Measurements from ENCODE around the gene GPR42.

The GPR42 gene, protein sequence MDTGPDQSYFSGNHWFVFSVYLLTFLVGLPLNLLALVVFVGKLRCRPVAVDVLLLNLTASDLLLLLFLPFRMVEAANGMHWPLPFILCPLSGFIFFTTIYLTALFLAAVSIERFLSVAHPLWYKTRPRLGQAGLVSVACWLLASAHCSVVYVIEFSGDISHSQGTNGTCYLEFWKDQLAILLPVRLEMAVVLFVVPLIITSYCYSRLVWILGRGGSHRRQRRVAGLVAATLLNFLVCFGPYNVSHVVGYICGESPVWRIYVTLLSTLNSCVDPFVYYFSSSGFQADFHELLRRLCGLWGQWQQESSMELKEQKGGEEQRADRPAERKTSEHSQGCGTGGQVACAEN

DNA sequence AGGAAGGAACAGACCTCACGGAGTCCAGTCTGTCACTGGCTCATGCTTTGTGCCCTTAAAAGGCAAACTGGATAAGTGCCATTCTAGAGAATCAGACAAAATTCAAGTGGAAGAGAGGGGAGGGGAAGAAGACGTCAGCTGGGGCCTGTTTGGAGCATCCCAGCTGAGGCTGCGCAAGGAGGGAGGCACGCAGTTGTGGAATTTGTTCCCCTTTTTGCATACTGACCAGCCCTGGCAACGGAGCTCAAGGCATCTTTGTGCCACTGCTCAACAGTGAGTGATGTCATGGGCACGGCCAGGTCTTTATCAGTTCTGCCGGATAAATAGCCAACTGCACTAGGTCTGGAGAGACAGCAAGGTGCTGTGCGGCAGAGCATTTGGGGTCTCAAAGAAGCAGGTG lies at the start of gene GPR42:
Gene GPR42 (plus strand): TSS at position 347 of the 400 bp plus-strand sequence. CDS start 292 bp downstream, outside the sequence.
- in situ Hi-C loops (cut with MboI; ENCODE audit: low sequenced_read_pairs): no loop called here

DNA sequence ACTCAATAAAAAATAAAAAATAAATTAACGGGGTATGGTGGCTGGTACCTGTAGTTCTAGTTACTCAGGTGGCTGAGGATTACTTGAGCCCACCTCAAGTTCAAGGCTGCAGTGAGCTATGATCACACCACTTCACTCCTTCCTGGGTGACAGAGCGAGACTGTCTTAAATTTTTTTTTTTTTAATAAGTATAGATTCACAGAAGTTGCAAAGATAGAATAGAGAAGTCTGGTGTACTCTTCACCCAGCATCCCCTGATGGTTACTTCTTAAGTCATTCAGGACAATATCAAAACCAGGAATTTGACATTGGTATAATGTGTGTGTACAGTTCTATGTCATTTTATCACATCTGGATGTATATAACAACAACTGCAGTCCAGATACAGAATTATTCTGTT lies 49.6 kb upstream of the GPR42 start:
- in situ Hi-C loops (cut with MboI; ENCODE audit: low sequenced_read_pairs): no loop called here

DNA sequence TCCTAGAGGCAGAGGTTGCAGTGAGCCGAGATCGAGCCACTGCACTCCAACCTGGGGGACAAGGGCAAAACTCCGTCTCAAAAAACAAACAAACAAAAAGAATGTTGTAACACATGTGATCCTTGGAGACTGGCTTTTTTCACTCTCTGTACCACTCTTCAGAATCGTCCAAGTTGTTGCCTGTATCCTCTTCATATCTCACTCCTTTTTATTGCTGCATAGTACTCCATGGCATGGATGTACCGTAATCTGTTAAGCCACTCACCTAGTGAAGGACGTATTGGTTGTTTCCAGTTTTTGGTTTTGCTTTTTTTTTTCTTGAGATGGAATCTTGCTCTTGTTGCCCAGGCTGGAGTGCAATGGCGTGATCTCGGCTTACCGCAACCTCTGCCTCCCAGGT lies 48.9 kb upstream of the GPR42 start:
- in situ Hi-C loops (cut with MboI; ENCODE audit: low sequenced_read_pairs): no loop called here

DNA sequence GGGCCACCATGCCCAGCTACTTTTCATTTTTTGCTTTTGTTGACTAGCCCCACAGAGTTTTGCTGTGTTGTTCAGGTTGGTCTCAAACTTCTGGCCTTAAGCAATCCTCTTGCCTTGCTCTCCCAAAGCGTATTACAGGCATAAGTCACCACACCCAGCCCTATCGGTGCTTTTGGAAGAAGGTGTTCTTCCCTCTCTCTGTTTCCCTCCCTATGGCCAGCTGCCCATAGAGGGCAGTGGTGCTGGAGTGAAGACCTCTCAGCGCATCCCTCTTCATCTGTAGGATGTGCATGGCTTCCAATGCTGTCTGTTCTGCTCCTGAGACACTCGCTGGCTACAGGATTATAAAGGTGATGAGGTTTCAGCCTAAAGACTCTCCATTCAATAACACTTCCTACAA lies 43.2 kb upstream of the GPR42 start:
- in situ Hi-C loops (cut with MboI; ENCODE audit: low sequenced_read_pairs): no loop called here

DNA sequence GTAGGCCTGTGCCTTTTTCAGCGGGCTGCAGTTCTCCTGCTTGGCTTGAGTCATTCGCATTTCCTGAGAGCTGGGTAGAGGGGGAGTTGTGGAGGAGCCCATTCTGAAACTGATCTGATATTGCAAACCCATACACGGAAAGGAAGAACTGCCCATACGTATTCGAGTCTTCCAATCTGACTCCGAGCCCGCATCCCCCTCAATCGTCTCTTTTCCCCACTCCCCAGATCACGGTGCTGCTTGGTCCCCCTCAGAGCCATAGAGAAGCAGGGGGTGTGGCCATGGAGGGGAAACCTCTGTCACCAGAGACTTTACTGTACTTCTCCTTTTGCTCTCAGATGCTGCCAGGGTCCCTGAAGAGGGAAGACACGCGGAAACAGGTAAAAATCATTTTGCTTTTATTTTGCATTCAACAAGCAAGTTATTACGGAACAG lies 42.0 kb upstream of the GPR42 start, which contains the start of gene CD22:
Gene CD22 (plus strand): TSS at position 337 of the 435 bp plus-strand sequence. CDS start 2,854 bp downstream, outside the sequence.
- in situ Hi-C loops (cut with MboI; ENCODE audit: low sequenced_read_pairs): no loop called here

DNA sequence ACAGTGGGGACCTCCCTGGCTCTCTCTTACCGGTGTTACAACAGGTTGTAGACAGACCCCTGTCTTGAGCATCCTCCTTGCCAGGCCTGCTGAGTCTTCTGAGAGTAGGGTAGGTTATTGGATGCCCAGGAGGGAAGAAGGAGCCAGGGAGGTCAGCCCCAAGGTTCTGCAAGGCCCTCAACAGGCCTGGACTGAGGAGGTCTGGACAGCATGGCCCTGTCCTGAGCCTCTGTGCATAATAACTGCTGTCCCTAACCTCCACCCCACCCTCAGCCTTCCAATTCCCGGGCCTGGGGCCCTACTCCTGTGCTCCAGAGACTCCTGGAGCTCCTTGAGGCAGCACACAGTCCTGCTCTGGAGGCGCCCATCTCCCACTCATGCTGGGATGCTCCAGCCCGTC lies 41.5 kb upstream of the GPR42 start:
- in situ Hi-C loops (cut with MboI; ENCODE audit: low sequenced_read_pairs): no loop called here

DNA sequence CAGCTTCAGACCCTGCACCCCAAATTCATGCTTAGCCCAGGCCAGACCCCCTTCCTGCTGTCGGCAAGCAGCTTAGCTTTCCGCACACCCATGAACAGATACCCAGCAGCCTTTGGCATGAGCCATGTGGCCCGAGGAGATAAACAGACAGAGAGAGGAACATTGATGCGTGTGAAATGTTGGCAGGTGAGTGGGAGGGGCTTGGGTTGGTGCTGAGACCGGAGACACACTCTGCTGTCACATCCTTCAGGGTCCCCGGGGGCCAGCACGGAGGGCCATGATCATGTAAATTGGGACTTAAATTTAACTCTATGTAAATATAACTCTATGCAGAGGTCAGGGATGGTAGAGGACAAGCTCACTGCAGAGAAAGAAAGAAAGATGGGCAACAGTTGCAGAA lies 40.4 kb upstream of the GPR42 start:
- in situ Hi-C loops (cut with MboI; ENCODE audit: low sequenced_read_pairs): no loop called here

DNA sequence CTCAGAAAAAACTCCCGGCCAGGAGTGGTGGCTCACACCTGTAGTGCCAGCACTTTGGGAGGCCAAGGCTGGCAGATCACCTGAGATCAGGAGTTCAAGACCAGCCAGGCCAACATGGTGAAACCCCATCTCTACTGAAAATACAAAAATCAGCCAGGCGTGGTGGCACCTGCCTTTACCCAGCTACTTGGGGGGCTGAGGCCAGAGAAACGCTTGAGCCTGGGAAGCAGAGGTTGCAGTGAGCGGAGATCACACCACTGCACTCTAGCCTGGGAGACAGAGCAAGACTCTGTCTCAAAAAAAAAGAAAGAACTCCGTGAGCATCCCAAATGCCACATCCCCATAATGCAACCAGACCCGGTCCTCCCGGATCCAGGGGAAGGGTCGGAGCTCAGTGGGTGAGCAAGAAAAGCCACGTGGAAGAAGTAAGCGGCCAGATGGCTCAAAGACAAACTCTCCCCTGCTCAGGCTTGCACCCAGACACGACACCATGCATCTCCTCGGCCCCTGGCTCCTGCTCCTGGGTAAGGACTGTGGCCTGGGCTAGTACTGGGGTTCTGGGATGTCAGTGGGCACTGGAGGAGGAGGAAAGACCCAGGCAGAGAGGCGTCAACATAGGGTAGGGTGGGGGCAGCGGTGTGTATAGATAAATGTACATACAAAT lies 39.2 kb upstream of the GPR42 start:
- in situ Hi-C loops (cut with MboI; ENCODE audit: low sequenced_read_pairs): no loop called here

DNA sequence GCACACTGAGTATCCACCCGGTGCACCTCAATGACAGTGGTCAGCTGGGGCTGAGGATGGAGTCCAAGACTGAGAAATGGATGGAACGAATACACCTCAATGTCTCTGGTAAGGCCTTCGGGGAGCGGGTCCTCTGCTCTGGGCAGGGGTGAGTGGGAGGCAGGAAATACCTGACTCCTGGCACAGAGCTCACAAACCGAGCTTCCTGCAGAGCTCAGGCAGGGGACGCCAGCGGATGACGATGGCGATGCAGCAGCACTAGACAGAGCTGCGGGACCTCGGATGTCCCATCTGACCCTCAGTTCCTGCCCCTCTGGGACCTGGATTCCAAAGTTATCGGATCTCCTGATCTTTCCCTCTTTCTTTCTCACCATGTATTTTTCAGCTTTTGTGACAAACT lies 38.1 kb upstream of the GPR42 start:
- in situ Hi-C loops (cut with MboI; ENCODE audit: low sequenced_read_pairs): no loop called here

DNA sequence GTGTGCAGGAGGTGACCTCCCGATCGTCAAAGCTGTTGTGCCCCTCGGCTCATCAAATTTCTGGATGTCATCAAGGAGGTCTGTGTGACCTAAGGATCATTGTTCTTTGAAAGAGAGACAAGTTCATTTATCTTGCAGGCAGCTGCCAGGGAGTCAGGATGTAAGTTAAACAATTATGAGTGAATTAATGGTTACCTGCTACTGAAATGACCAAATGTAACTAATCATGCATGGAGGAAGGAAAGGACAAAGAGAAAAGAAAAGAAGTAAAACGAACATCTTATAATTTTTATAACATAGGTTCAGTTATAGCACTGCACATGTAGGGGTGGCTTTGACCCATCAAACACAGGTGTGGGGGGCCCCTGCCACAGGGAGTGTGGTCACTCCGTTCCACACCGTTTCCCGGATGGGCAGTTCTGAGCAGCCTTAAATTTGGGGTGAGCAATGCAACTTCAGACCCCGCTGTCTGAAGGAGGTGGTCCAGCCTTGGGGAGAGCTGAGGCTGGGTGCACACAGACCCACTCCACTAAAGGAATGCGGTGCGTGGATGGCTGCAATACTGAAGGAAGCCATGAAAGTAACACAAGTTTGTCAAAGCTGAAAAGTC lies 36.6 kb upstream of the GPR42 start:
- in situ Hi-C loops (cut with MboI; ENCODE audit: low sequenced_read_pairs): no loop called here

DNA sequence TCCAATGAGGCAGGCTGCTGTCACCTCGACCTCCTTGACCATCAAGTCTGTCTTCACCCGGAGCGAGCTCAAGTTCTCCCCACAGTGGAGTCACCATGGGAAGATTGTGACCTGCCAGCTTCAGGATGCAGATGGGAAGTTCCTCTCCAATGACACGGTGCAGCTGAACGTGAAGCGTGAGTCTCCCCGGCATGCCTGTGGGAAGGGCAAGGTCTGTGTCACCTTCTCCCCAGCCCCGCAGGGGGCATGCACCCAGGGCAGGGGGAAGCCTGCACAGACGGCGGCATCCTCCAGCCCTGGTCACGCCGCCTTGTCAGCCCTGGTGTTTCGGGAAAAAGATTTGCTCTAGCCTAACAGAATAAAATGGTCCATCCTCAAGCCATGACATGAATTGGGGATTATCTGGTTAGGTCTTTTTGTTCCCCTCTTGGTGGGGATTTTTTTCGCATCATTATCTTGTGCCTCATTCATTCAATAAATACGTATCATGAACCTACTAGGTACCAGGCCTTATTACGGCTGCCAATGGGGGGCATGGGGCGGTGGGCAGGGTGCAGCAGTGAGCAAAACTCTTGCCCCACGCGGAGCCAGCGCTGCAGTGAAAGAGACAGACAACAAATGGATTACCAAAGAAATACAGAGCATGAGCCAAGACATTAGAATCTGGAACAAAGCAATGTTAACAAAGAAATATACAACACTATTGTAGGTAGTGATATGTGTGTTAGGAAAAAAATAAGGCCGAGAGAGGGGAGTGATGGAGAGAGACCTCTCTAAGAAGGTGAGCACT lies 34.5 kb upstream of the GPR42 start:
- in situ Hi-C loops (cut with MboI; ENCODE audit: low sequenced_read_pairs): no loop called here

DNA sequence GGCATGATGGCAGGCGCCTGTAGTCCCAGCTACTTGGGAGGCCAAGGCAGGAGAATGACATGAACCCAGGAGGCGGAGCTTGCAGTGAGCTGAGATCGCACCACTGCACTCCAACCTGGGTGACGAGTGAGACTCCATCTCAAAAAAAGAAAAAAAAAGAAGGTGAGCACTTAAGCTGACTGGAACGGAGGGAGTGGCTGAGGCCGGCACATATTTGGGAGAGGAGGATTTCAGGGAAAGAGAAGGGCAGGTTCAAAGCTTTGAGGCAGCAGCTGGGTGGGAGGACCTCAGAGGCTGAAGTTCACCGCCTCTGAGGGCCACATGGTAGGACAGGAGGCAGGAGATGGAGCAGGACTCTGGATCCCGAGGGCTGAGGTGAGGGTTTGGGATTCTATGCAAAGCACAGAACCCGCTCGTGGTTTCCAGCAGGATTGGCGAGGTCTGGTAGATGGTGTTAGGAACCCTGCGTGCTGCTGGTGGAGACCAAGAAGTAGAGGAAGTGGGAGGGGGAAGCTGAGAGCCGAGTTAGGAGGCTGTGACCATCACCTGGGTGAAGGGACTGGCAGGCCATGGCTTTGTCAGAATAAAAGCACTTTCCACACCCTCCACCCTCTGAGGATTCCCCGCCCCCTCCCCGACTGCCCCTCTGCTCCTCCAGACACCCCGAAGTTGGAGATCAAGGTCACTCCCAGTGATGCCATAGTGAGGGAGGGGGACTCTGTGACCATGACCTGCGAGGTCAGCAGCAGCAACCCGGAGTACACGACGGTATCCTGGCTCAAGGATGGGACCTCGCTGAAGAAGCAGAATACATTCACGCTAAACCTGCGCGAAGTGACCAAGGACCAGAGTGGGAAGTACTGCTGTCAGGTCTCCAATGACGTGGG lies 33.5 kb upstream of the GPR42 start:
- in situ Hi-C loops (cut with MboI; ENCODE audit: low sequenced_read_pairs): no loop called here

DNA sequence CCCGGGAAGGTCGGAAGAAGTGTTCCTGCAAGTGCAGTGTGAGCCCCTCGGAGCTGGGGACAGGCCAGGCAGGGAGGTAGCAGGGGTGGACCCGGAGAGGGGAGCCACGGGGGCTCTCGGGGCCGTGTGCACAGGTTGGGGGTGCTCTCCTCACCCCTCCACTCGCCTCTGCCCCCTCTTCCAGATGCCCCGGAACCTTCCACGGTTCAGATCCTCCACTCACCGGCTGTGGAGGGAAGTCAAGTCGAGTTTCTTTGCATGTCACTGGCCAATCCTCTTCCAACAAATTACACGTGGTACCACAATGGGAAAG lies 32.9 kb upstream of the GPR42 start:
- in situ Hi-C loops (cut with MboI; ENCODE audit: low sequenced_read_pairs): no loop called here

DNA sequence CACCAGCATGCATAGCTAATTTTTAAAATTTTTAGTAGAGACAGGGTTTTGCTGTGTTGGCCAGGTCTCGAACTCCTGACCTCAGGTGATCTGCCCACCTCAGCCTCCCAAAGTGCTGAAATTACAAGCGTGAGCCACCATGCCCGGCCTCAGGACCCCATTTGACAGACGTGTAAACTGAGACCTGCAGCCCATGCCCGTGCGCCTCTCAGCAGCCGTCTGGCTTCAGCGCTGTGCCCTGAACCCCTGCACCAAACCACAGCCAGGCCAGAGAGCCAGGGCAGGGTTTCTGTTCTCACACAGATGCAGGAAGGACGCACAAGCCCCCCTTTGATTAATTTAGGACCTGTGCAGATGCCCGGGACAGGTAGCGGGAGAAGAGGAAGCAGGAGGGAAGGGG lies 30.4 kb upstream of the GPR42 start:
- in situ Hi-C loops (cut with MboI; ENCODE audit: low sequenced_read_pairs): no loop called here

DNA sequence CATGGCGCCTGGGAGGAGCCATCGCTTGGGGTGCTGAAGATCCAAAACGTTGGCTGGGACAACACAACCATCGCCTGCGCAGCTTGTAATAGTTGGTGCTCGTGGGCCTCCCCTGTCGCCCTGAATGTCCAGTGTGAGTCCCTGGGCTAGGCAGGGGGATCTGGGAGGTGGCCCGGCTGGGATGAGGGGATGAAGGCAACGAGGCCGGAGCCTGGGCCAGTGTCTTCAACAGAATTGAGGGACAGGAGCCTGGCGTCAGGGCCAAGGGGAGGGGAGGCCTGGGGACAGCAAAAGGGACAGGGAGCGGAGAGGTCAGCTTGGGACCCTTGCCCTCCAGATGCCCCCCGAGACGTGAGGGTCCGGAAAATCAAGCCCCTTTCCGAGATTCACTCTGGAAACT lies 29.9 kb upstream of the GPR42 start:
- in situ Hi-C loops (cut with MboI; ENCODE audit: low sequenced_read_pairs): no loop called here

DNA sequence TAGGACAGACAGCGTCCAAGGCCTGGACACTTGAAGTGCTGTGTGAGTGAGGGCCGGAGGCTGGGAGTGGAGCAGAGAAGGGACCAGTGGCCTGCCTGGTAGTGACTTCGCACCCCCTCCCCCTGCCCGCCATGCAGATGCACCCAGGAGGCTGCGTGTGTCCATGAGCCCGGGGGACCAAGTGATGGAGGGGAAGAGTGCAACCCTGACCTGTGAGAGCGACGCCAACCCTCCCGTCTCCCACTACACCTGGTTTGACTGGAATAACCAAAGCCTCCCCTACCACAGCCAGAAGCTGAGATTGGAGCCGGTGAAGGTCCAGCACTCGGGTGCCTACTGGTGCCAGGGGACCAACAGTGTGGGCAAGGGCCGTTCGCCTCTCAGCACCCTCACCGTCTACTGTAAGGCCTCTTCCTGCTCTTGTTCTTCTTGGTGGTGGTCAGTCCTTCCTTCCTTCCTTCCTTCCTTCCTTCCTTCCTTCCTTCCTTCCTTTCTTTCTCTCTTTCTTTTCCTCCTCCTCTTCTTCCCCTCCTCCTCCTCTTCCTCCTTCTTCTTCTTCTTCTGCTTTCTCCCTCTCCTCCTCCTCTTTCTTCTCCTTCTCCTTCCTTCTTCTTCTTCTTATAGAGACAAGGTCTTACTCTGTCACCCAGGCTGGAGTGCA lies 29.2 kb upstream of the GPR42 start:
- in situ Hi-C loops (cut with MboI; ENCODE audit: low sequenced_read_pairs): no loop called here

DNA sequence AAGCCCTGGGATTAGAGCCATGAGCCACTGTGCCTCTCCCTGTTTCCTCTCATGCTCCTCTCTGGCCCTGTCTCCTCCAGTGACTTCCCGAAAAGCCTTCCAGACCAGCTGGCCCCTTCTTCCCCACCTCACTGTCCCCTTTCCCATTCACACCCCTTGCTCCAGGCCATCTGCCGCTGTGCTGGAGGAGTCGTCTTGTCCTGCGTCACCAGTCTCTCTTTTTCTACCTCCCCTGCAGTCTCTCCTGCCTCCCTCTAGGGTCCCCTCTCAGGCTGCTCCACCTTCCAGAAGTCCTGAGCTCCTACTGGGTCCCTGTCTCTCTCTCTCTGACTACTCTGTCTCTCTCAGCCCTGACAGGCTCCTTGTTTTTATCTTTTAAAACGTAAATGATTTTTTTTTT lies 28.4 kb upstream of the GPR42 start:
- in situ Hi-C loops (cut with MboI; ENCODE audit: low sequenced_read_pairs): no loop called here

DNA sequence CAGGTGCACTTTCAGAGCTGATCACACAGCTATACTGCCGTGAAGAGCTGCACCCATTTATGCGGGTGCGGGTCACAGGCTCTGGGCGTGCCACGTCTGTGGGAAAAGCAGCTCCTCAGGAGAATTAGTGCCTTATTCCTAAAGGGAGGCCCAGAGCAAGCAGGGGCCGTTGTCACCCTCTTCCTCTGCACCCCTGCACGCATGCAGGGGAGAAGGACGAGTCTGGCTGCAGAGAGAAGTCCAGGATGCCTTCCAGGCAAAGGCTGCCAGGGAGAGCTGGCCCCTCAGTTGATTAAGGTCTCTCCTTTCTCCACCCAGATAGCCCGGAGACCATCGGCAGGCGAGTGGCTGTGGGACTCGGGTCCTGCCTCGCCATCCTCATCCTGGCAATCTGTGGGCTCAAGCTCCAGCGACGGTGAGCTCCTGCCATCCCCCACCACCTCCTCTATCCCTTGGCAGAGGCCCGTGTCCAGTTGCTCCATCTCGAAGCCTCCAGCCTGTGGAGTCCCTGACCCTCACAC lies 26.3 kb upstream of the GPR42 start:
- in situ Hi-C loops (cut with MboI; ENCODE audit: low sequenced_read_pairs): no loop called here

DNA sequence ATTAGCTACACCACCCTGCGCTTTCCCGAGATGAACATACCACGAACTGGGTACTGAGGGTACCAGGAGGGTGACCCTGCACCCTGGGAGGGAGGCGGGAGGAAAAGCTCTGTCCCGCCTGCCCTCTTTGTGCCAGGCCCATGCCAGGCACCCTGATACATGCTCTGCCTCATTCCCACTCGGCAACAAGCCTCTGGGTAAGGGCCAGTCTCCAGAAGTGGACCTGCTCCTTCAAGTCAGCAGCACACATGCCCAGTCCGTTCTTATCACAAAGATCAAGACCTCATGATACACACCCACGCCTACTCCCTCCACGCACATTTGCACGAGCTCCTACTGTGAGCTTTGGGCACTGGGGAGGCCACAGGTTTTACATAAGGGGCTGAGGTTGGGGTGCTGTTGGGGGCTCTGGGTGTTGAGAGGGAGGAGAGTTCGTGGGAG lies 25.2 kb upstream of the GPR42 start:
- in situ Hi-C loops (cut with MboI; ENCODE audit: low sequenced_read_pairs): no loop called here
